ENCODE measurements around the gene PARD3B. TPM values are rescaled to one million over a fixed set of nuclear protein-coding genes. Genes with fewer than 3 reads are reported as not detected.

Gene PARD3B
- polyA plus RNA-seq, 3 donors = not detected

DNA sequence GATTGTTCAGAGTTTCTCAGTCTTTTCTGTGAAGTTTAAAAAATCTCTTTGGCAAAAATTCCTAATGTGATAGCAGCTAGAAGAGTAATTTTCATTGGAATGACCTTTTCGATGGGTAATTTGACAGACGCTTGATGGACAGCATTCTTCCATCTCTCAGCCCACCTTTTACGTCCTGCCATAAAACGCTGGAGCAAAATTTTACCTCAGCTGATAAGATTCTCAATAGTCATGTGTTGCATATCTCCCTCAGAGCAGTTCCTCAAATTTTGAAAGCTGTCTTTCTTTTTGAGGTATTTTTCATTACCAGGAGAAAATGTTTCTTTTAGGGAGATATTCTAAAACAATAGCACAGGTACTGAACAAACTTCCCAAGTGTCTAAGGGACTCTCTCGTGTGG lies 441.4 kb downstream of the PARD3B start:
- Mint-ChIP-seq H3K27ac (no peak overlapping the region), H3K36me3 (no peaks in the 10 kb centered on the region), H3K9me3 (no peaks in the 10 kb centered on the region), H3K4me1 (no peaks in the 10 kb centered on the region), H3K27me3 (ENCODE audit: low read depth in 3 of 3) (peaks cover 0 to 1% (median 0%) of the 10 kb centered on the region in 3 donors), H3K4me3 (no peak overlapping the region)
- no peak overlapping the region for H3K9ac ChIP-seq (ENCODE audit: insufficient read depth, low read length, poor library complexity, severe bottlenecking)
- H2AFZ ChIP-seq (ENCODE audit: insufficient read depth, low read depth, low read length, poor library complexity, severe bottlenecking) = no peak overlapping the region
- H4K20me1 ChIP-seq (ENCODE audit: insufficient read depth, low read length) = no peaks in the 10 kb centered on the region
- no peaks in the 10 kb centered on the region for H3K4me1 ChIP-seq (ENCODE audit: control insufficient read depth in 1 of 2, insufficient read depth in 2 of 2, low read length in 2 of 2)
- WGBS (ENCODE audit: insufficient coverage) = no CpG with 5 or more reads among the region's 5 CpGs
- DNase-seq = no peak
- intact Hi-C loops (cut with micrococcal nuclease) = no loop called here
- no peaks in the 10 kb centered on the region for H3K36me3 ChIP-seq (replicated peaks in 1 of 2; ENCODE audit: control insufficient read depth in 1 of 2, insufficient read depth in 2 of 2, low read length in 2 of 2)
- TF ChIP-seq, protein P1, sequence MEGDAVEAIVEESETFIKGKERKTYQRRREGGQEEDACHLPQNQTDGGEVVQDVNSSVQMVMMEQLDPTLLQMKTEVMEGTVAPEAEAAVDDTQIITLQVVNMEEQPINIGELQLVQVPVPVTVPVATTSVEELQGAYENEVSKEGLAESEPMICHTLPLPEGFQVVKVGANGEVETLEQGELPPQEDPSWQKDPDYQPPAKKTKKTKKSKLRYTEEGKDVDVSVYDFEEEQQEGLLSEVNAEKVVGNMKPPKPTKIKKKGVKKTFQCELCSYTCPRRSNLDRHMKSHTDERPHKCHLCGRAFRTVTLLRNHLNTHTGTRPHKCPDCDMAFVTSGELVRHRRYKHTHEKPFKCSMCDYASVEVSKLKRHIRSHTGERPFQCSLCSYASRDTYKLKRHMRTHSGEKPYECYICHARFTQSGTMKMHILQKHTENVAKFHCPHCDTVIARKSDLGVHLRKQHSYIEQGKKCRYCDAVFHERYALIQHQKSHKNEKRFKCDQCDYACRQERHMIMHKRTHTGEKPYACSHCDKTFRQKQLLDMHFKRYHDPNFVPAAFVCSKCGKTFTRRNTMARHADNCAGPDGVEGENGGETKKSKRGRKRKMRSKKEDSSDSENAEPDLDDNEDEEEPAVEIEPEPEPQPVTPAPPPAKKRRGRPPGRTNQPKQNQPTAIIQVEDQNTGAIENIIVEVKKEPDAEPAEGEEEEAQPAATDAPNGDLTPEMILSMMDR (IDR thresholded peaks at IDR 0.05) = no peak
- H3K27ac ChIP-seq (ENCODE audit: low read depth in 1 of 2, low read length in 2 of 2) = no peak overlapping the region
- H3K4me3 ChIP-seq (replicated peaks in 1 of 3; ENCODE audit: low read depth in 2 of 3, low read length in 3 of 3) = no peak overlapping the region
- H3K79me2 ChIP-seq (ENCODE audit: insufficient read depth, low read length) = no peaks in the 10 kb centered on the region
- no peak overlapping the region for H3K4me2 ChIP-seq (replicated peaks; ENCODE audit: extremely low read depth, low read length, poor library complexity, severe bottlenecking)
- H3K9me3 ChIP-seq (replicated peaks in 1 of 2; ENCODE audit: control insufficient read depth in 1 of 2, insufficient read depth in 1 of 2, low read length in 2 of 2) = no peaks in the 10 kb centered on the region
- H3K27me3 ChIP-seq (ENCODE audit: control insufficient read depth in 2 of 2, insufficient read depth in 2 of 2, low read length in 2 of 2) = no peaks in the 10 kb centered on the region

DNA sequence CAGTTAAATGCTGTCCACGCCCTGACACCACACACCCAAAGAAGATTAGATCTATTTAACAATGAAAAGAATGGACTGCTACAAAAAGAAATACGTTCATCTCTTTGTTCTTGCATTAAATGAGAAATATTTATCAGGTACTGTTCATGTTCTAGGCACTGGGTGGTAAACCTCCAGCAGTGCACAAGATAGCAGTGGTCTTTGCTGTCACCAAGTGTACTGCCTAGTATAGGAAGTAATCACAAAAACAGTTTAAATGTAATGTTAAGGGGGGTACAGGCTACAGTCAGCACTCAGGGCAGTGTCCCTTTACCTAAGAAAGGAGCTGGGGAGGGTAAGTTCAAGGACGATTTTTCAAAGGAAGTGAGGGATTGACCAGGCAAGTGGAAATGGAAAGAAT lies 443.6 kb downstream of the PARD3B start:
- Mint-ChIP-seq H3K4me3 (no peak overlapping the region), H3K27me3 (ENCODE audit: low read depth in 3 of 3) (peaks cover 0 to 1% (median 0%) of the 10 kb centered on the region in 3 donors), H3K27ac (no peak overlapping the region), H3K36me3 (no peaks in the 10 kb centered on the region), H3K4me1 (no peaks in the 10 kb centered on the region), H3K9me3 (no peaks in the 10 kb centered on the region)
- Histone ChIP-seq H3K4me3 (replicated peaks in 1 of 3; ENCODE audit: low read depth in 2 of 3, low read length in 3 of 3) (no peak overlapping the region), H3K36me3 (replicated peaks in 1 of 2; ENCODE audit: control insufficient read depth in 1 of 2, insufficient read depth in 2 of 2, low read length in 2 of 2) (no peaks in the 10 kb centered on the region), H3K79me2 (ENCODE audit: insufficient read depth, low read length) (no peaks in the 10 kb centered on the region), H3K27ac (ENCODE audit: low read depth in 1 of 2, low read length in 2 of 2) (no peak overlapping the region), H3K4me2 (replicated peaks; ENCODE audit: extremely low read depth, low read length, poor library complexity, severe bottlenecking) (no peak overlapping the region), H2AFZ (ENCODE audit: insufficient read depth, low read depth, low read length, poor library complexity, severe bottlenecking) (no peak overlapping the region), H4K20me1 (ENCODE audit: insufficient read depth, low read length) (no peaks in the 10 kb centered on the region), H3K9ac (ENCODE audit: insufficient read depth, low read length, poor library complexity, severe bottlenecking) (no peak overlapping the region), H3K27me3 (ENCODE audit: control insufficient read depth in 2 of 2, insufficient read depth in 2 of 2, low read length in 2 of 2) (no peaks in the 10 kb centered on the region), H3K9me3 (replicated peaks in 1 of 2; ENCODE audit: control insufficient read depth in 1 of 2, insufficient read depth in 1 of 2, low read length in 2 of 2) (no peaks in the 10 kb centered on the region), H3K4me1 (ENCODE audit: control insufficient read depth in 1 of 2, insufficient read depth in 2 of 2, low read length in 2 of 2) (no peaks in the 10 kb centered on the region)
- intact Hi-C loops (cut with micrococcal nuclease) = no loop called here
- DNase-seq = no peak
- TF ChIP-seq, protein P1 (IDR thresholded peaks at IDR 0.05) = no peak
- 83% methylated on average over 1 of the region's 3 CpGs for WGBS (ENCODE audit: insufficient coverage)

Data from CD14-positive monocyte (primary cell).